ENCODE data around the gene ALCAM.

Gene ALCAM

GRCh38 chr3:105490045-105490444 is 123.3 kb downstream of the ALCAM start:
- no peak for DNase-seq (ENCODE audit: low read depth in 2 of 2)

GRCh38 chr3:105493305-105493892 is 126.7 kb downstream of the ALCAM start:
- DNase-seq (ENCODE audit: low read depth in 2 of 2): no peak

GRCh38 chr3:105495021-105495420 is 128.3 kb downstream of the ALCAM start:
- no peak for DNase-seq (ENCODE audit: low read depth in 2 of 2)

- DNase-seq (ENCODE audit: low read depth in 2 of 2): no peak
Observed at GRCh38 chr3:105496343-105496742, 129.6 kb downstream of the ALCAM start.

GRCh38 chr3:105497386-105497785 is 130.7 kb downstream of the ALCAM start:
- DNase-seq (ENCODE audit: low read depth in 2 of 2): no peak

GRCh38 chr3:105499961-105500360 is 133.3 kb downstream of the ALCAM start:
- DNase-seq (ENCODE audit: low read depth in 2 of 2): no peak

- no peak for DNase-seq (ENCODE audit: low read depth in 2 of 2)
Observed at GRCh38 chr3:105502333-105502732, 135.6 kb downstream of the ALCAM start.

GRCh38 chr3:105503191-105503593 is 136.5 kb downstream of the ALCAM start:
- DNase-seq (ENCODE audit: low read depth in 2 of 2): no peak

- no peak for DNase-seq (ENCODE audit: low read depth in 2 of 2)
Observed at GRCh38 chr3:105504440-105504951, 137.8 kb downstream of the ALCAM start.

GRCh38 chr3:105505170-105505569 is 138.5 kb downstream of the ALCAM start:
- DNase-seq (ENCODE audit: low read depth in 2 of 2): no peak

GRCh38 chr3:105511031-105511430 is 144.3 kb downstream of the ALCAM start:
- DNase-seq (ENCODE audit: low read depth in 2 of 2): no peak

GRCh38 chr3:105512061-105512460 is 145.4 kb downstream of the ALCAM start:
- no peak for DNase-seq (ENCODE audit: low read depth in 2 of 2)

- DNase-seq (ENCODE audit: low read depth in 2 of 2): no peak
Observed at GRCh38 chr3:105513042-105513441, 146.3 kb downstream of the ALCAM start.

- no peak for DNase-seq (ENCODE audit: low read depth in 2 of 2)
Observed at GRCh38 chr3:105513886-105514285, 147.2 kb downstream of the ALCAM start.

- no peak for DNase-seq (ENCODE audit: low read depth in 2 of 2)
Observed at GRCh38 chr3:105515372-105515771, 148.7 kb downstream of the ALCAM start.

- DNase-seq (ENCODE audit: low read depth in 2 of 2): no peak
Observed at GRCh38 chr3:105516972-105517371, 150.3 kb downstream of the ALCAM start.

- no peak for DNase-seq (ENCODE audit: low read depth in 2 of 2)
Observed at GRCh38 chr3:105518203-105518602, 151.5 kb downstream of the ALCAM start.

GRCh38 chr3:105518806-105519418 is 152.2 kb downstream of the ALCAM start:
- no peak for DNase-seq (ENCODE audit: low read depth in 2 of 2)

- DNase-seq (ENCODE audit: low read depth in 2 of 2): no peak
Observed at GRCh38 chr3:105521770-105522169, 155.1 kb downstream of the ALCAM start.

GRCh38 chr3:105523501-105523900 is 156.8 kb downstream of the ALCAM start:
- no peak for DNase-seq (ENCODE audit: low read depth in 2 of 2)

GRCh38 chr3:105525531-105525930 is 158.8 kb downstream of the ALCAM start:
- no peak for DNase-seq (ENCODE audit: low read depth in 2 of 2)

- DNase-seq (ENCODE audit: low read depth in 2 of 2): no peak
Observed at GRCh38 chr3:105526360-105527111, 159.8 kb downstream of the ALCAM start.

- DNase-seq (ENCODE audit: low read depth in 2 of 2): no peak
Observed at GRCh38 chr3:105527535-105527934, 160.8 kb downstream of the ALCAM start.

Measured in stimulated activated CD8-positive, alpha-beta memory T cell treated with anti-CD3 and anti-CD28 coated beads, Interleukin-2, amount 100 ng/mL, for 48 hours (primary cell).